A549 treated with AZD9567 at 1 μM for 4 hours (cell line): ENCODE results near the gene PLET1. TPM values are rescaled to one million over a fixed set of nuclear protein-coding genes. Genes with fewer than 3 reads are reported as not detected.

Experiments used
- total RNA-seq: library from RNA; stranded (reverse); fragments of 200-300 nt; extraction: Qiagen RNA extraction; gene quantifications from 5 replicates; pipeline ENCODE4 v1.2.3, GENCODE V29; 2022; ENCODE audit not compliant: insufficient read depth

PLET1 gene, protein sequence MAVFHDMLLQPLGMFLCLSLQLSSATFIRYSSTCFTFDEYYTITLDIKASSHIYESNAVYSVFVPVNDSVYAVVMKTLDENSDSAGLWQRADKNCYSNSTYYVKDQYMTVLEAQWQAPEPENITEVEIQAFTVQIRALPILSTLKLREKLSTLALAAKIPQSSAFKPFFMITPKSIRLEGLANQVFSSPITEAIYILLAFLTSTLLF
- not detected in 5 replicates for total RNA-seq

GRCh38 chr11:112260490-112260889, at the start of gene PLET1:
PLET1 (minus strand) TSS chr11:112260860; CDS start chr11:112260589, 271 bp downstream.

DNA sequence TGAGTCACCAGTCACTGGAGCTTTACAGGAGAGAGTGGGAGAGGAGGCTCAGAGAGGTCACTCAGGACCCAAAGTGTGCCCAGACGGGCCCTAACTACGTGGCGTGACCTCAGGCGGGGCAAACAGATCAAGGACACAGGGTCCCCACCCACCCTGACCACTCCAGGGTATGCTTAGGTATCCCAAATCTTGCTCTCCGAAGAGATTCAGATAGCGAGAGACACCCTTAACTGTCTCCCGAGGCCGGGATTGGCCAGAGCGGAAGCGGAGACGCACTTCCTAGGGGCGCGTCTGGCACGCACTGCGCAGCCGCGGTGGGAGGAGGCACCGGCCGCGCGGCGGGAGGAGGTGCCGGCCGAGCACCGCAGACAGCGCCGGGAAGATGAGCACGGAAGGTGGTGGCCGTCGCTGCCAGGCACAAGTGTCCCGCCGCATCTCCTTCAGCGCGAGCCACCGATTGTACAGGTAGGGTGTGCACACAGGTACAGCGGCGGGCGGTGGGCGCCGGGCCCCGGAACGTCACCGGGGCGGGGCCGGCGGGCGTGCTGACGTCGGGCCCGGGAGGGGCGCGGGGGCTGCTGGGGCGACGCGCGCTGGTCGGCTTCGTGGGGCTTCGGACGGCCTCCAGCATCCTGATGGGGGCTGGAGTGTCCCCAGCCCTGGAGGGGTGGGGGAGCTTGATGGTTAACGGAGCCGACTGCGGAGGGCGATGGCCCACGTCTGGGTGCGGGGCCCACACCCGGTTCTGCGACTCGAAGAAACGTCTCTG, 34.4 kb downstream of the PLET1 start, which contains the start of gene PTS:
PTS (plus strand) TSS at position 367 of the 769 bp plus-strand sequence; CDS start at position 383, 16 bp downstream.

Other genes with a start within 250 kb of the PLET1 start
- gene DLAT, start 235.5 kb downstream of the PLET1 start, total RNA-seq = 23.9 to 42.9 TPM (median 28.8 TPM) in 5 replicates
- 0.65 to 6.6 TPM (median 1.2 TPM) in 5 replicates for gene PIH1D2, start 186.8 kb downstream of the PLET1 start, total RNA-seq
- gene NKAPD1, start 186.6 kb downstream of the PLET1 start, total RNA-seq = 11.7 to 14.1 TPM (median 12.7 TPM) in 5 replicates
- gene TIMM8B, start 174.1 kb downstream of the PLET1 start, total RNA-seq = 67.5 to 74.4 TPM (median 72.4 TPM) in 5 replicates
- gene SDHD, start 174.0 kb downstream of the PLET1 start, total RNA-seq = 67.2 to 103 TPM (median 70.1 TPM) in 5 replicates
- gene IL18, start 96.8 kb downstream of the PLET1 start, total RNA-seq = 85.4 to 94.2 TPM (median 92.6 TPM) in 5 replicates
- not detected in 5 replicates for gene TEX12, start 93.5 kb downstream of the PLET1 start, total RNA-seq
- 0.57 to 1.4 TPM (median 0.99 TPM) in 4 of 5 replicates, not detected in the other for gene BCO2, start 85.3 kb downstream of the PLET1 start, total RNA-seq
- gene PTS, start 34.4 kb downstream of the PLET1 start, total RNA-seq = 27.3 to 30.2 TPM (median 28.5 TPM) in 5 replicates